Retinal pigment epithelial cell (primary cell): ENCODE results near the gene WASHC4.

Experiments used
- DNase-seq: peaks from one replicate; pipeline ENCODE4 v3.0.0-alpha.2; 2010; ENCODE audit warnings: low read depth
- H3K4me3 ChIP-seq: 2 replicates; pipeline ENCODE4 v1.5.1; 2011; ENCODE audit warnings: mild to moderate bottlenecking, low read length, control low read depth, moderate library complexity
- CTCF ChIP-seq: conservative IDR thresholded peaks from 2 replicates; pipeline ENCODE4 v1.5.1; 2011; ENCODE audit warnings: low read depth, low read length, control low read depth, inconsistent platforms

WASHC4 gene

GRCh38 chr12:105206686-105207374 lies 99.3 kb downstream of the WASHC4 start:
- DNase-seq, result no peak
- H3K4me3 ChIP-seq, result no peak overlapping the region
- no peak for TF ChIP-seq CTCF

GRCh38 chr12:105209091-105209490 lies 101.6 kb downstream of the WASHC4 start:
- no peak for DNase-seq
- TF ChIP-seq CTCF, result no peak
- no peak overlapping the region for H3K4me3 ChIP-seq

GRCh38 chr12:105212438-105212837 lies 104.9 kb downstream of the WASHC4 start:
- TF ChIP-seq CTCF, result no peak
- H3K4me3 ChIP-seq, result no peak overlapping the region
- no peak for DNase-seq

- no peak overlapping the region for H3K4me3 ChIP-seq
- no peak for TF ChIP-seq CTCF
- DNase-seq, result no peak
These were observed 106.6 kb downstream of the WASHC4 start for GRCh38 chr12:105214148-105214547.

- no peak for DNase-seq
- TF ChIP-seq CTCF, result no peak
- H3K4me3 ChIP-seq, result no peak overlapping the region
These were observed 107.3 kb downstream of the WASHC4 start for GRCh38 chr12:105214670-105215375.

- TF ChIP-seq CTCF, result no peak
- no peak for DNase-seq
- no peak overlapping the region for H3K4me3 ChIP-seq
These were observed 110.9 kb downstream of the WASHC4 start for GRCh38 chr12:105218434-105218833.
